ENCODE data around the gene SIMC1.
"Not testable (repeated sequence)": the region's sequence is repeated elsewhere in the genome, so short reads cannot be mapped to it uniquely, and the experiment has no call there.

SIMC1 gene

DNA sequence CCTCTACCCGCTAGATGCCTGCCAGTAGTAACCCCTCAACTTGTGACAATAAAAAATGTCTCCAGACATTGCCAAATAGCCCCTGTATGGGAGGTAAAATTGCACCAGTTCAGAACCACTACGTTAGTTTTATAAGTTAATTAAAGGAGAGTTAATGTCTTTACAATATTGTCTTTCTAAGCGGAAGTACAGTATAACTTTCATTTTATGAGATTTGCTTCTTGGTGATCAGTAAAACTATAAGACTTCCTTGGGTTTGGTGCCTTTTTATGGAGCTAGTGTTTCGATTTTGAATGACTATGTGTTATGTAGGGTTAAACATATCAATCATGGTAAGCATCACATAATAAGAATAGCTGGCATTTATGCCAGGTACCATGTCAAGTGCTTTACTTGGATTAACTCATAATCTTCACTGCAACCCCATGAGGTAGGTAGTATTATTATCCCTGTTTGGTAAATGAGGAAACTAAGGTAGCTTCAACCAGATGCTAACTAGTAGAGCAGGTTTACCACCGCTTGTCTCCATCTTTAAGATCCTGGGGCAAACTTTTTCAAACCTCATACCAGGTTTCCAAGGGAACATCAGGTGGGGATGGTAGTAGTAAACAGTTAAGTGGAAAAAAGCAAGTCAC lies 19.8 kb downstream of the SIMC1 start:
- not testable (repeated sequence) for H3K27me3 ChIP-seq (ENCODE audit: insufficient read depth, low read length); H3K4me1 ChIP-seq (ENCODE audit: insufficient read depth, low read length); H3K36me3 ChIP-seq (ENCODE audit: insufficient read depth, low read depth, low read length); H3K27ac ChIP-seq (ENCODE audit: low read length); H3K9ac ChIP-seq (ENCODE audit: low read depth, low read length); H3K9me3 ChIP-seq (ENCODE audit: insufficient read depth, low read depth, low read length); H3K4me3 ChIP-seq (ENCODE audit: low read length)

DNA sequence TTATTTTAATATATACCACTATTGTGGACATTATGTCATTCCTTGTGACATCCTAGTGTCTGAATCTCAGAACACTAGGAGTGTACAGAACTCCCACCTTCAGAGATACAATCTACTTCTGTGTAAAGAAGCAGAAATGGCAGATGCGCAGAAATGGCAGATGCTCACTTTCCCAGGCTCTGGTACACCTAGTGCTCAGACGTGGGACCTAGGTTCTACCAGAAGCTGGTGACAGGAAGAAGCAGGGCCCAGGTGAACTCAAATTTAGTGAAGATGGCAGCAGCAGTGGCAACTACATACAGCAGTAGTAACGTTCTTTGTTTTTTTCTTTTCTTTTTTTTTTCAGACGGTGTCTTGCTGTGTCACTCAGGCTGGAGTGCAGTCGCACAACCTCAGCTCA lies 22.5 kb downstream of the SIMC1 start:
- H3K4me3 ChIP-seq (ENCODE audit: low read length); H3K27me3 ChIP-seq (ENCODE audit: insufficient read depth, low read length); H3K27ac ChIP-seq (ENCODE audit: low read length); H3K4me1 ChIP-seq (ENCODE audit: insufficient read depth, low read length); H3K9me3 ChIP-seq (ENCODE audit: insufficient read depth, low read depth, low read length); H3K9ac ChIP-seq (ENCODE audit: low read depth, low read length); H3K36me3 ChIP-seq (ENCODE audit: insufficient read depth, low read depth, low read length): not testable (repeated sequence)

DNA sequence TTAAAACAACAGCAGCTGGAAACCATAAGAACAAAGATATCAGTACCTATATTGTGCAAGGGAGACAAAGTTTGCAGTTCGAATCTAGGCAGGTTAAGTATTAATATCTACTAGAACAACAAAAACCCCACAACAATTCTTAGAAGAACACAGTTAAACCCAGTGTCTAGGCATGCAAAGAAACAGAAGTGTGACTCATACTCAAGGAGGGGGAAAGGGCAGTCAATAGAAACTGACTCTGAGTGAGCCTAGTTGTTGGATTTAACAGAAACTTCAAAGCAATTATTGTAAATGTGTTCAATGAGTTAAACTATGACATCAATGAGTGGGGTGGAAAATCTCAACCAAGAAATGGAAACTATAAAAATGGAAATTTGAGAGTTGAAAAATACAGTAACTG lies 28.2 kb downstream of the SIMC1 start:
- not testable (repeated sequence) for H3K36me3 ChIP-seq (ENCODE audit: insufficient read depth, low read depth, low read length)

DNA sequence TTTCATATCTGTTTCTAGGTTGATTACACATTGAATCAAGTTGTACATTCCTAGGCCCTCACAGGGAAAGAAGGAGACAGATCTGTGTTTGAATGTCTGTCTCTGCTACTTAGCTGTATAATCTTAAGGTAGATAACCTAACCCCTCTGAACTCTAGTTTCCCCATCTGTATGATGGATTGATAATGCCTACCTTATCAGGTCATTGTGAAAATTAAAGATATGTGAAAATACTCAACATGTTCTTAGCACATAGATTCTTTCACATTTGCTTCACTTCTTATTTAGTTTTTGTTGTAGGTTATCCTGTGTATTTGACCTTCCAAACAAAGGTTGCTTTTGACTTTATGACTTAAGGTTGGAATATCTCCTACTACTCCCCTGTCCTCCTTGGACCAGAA lies 50.8 kb downstream of the SIMC1 start:
- H3K9me3 ChIP-seq (ENCODE audit: insufficient read depth, low read depth, low read length); H3K27ac ChIP-seq (ENCODE audit: low read length); H3K9ac ChIP-seq (ENCODE audit: low read depth, low read length); H3K4me3 ChIP-seq (ENCODE audit: low read length); H3K27me3 ChIP-seq (ENCODE audit: insufficient read depth, low read length); H3K36me3 ChIP-seq (ENCODE audit: insufficient read depth, low read depth, low read length); H3K4me1 ChIP-seq (ENCODE audit: insufficient read depth, low read length): not testable (repeated sequence)

More for the DNA sequence above, 28.2 kb downstream of the SIMC1 start:
- H3K27me3 ChIP-seq (ENCODE audit: insufficient read depth, low read length); H3K4me3 ChIP-seq (ENCODE audit: low read length); H3K4me1 ChIP-seq (ENCODE audit: insufficient read depth, low read length); H3K9ac ChIP-seq (ENCODE audit: low read depth, low read length); H3K27ac ChIP-seq (ENCODE audit: low read length); H3K9me3 ChIP-seq (ENCODE audit: insufficient read depth, low read depth, low read length): not testable (repeated sequence)

DNA sequence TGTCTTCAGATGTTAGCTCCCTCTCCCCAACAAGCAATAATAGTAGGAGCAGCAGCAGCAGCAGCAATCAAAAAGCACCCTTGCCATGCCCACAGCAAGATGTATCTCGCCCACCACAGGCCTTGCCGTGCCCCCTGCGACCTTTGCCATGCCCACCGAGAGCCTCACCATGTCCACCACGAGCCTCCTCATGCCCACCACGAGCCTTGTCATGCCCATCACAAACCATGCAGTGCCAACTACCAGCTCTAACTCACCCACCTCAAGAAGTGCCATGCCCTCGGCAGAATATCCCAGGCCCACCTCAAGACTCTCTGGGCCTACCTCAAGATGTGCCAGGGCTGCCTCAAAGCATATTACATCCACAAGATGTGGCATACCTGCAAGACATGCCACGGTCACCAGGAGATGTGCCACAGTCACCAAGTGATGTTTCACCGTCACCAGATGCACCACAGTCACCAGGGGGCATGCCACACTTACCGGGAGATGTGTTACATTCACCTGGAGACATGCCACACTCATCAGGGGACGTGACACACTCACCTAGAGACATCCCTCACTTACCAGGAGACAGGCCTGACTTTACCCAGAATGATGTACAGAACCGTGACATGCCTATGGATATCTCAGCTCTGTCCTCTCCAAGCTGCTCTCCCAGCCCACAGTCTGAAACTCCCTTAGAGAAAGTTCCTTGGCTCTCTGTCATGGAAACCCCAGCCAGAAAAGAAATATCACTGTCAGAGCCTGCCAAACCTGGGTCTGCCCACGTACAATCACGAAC lies 52.0 kb downstream of the SIMC1 start:
- H3K27ac ChIP-seq (ENCODE audit: low read length); H3K27me3 ChIP-seq (ENCODE audit: insufficient read depth, low read length); H3K36me3 ChIP-seq (ENCODE audit: insufficient read depth, low read depth, low read length); H3K4me1 ChIP-seq (ENCODE audit: insufficient read depth, low read length); H3K9ac ChIP-seq (ENCODE audit: low read depth, low read length); H3K9me3 ChIP-seq (ENCODE audit: insufficient read depth, low read depth, low read length); H3K4me3 ChIP-seq (ENCODE audit: low read length): not testable (repeated sequence)

DNA sequence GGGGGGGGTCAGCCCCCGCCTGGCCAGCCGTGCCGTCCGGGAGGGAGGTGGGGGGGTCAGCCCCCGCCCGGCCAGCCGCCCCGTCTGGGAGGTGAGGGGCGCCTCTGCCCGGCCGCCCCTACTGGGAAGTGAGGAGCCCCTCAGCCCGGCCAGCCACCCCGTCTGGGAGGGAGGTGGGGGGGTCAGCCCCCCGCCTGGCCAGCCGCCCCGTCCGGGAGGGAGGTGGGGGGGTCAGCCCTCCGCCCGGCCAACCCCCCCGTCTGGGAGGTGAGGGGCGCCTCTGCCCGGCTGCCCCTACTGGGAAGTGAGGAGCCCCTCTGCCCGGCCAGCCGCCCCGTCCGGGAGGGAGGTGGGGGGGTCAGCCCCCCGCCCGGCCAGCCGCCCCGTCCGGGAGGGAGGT lies 67.1 kb downstream of the SIMC1 start:
- H3K27ac ChIP-seq (ENCODE audit: low read length); H3K9me3 ChIP-seq (ENCODE audit: insufficient read depth, low read depth, low read length); H3K4me3 ChIP-seq (ENCODE audit: low read length); H3K4me1 ChIP-seq (ENCODE audit: insufficient read depth, low read length); H3K27me3 ChIP-seq (ENCODE audit: insufficient read depth, low read length); H3K9ac ChIP-seq (ENCODE audit: low read depth, low read length): not testable (repeated sequence)
- peaks cover 15% of the 10 kb centered on the region; the same call in 1 of the 2 replicates for H3K36me3 ChIP-seq (ENCODE audit: insufficient read depth, low read depth, low read length)

DNA sequence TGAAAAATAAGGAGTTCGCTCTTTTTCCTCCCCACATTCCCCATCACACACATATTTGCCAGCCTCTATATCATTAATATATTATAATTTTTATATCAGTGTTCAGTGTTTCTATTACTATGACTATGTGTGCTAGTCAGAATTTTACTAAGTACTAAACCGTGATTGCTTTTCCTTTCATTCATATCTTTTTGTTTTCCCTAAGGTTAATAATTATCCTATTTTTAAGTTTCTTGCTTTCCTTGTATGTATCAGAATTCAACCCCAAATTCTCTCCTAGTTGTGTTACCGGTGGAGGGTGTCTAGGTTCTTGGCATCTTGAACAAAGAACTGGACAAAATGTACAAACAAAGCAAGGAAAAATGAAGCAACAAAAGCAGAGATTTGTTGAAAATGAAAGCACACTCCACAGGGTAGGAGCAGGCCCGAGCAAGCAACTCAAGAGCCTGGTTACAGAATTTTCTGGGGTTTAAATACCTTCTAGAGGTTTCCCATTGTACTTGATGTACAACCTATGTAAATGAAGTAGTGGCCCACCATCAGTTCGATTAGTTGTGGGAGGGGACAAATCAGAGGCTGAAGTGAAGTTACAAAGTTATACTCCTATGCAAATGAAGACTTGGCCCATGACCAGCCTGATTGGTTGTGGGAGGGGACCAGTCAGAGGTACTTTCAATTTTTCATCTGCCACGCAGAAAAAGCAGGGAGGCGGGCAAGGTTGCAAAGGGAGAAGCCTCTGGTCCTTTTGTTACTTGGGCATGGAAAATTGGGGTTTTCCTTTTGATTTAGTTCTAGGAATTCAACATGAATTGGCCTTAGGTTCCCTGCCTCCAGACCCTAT lies 79.5 kb downstream of the SIMC1 start:
- Histone ChIP-seq H3K4me3 (ENCODE audit: low read length) (no peak overlapping the region), H3K27ac (ENCODE audit: low read length) (no peak overlapping the region)

DNA sequence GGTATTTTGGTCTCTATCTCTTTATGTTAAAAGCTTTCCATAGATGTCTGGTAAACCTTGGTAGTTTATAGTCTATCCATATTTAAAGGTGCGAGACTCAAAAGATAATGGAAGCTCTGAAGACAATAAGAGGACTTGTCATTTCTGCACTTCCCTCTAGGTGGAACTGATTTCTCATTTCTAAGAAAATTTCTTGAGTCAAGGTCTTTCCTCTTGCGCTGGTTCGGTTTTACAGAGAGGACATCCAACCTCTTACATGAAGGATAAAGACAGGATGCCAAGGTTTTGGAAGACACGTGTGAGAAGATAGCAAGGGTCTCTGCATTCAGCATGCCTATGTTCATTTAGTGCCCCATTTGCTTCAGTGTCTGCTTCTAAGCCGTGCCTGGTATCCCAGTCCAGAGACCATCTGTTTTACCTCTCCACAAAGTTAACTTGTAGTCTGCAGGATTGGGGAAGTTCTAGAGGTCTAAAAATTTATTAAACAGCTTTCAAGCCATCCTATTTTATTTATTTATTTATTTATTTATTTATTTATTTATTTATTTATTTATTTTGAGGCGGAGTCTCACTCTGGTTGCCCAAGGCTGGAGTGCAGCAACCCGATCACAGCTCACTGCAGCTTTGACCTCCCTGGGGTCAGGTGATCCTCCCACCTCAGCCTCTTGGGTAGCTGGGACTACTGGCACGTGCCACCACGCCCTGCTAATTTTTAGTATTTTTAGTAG lies 81.8 kb downstream of the SIMC1 start:
- no peak overlapping the region for H3K4me3 ChIP-seq (ENCODE audit: low read length)
- H3K36me3 ChIP-seq (ENCODE audit: insufficient read depth, low read depth, low read length): peaks cover 27% of the 10 kb centered on the region
- H3K9me3 ChIP-seq (ENCODE audit: insufficient read depth, low read depth, low read length): no peaks in the 10 kb centered on the region
- H3K9ac ChIP-seq (ENCODE audit: low read depth, low read length): no peak overlapping the region
- no peak overlapping the region for H3K27ac ChIP-seq (ENCODE audit: low read length)
- no peaks in the 10 kb centered on the region for H3K4me1 ChIP-seq (ENCODE audit: insufficient read depth, low read length)
- H3K27me3 ChIP-seq (ENCODE audit: insufficient read depth, low read length): no peaks in the 10 kb centered on the region

More for the DNA sequence above, 79.5 kb downstream of the SIMC1 start:
- H3K4me1 ChIP-seq (ENCODE audit: insufficient read depth, low read length): no peaks in the 10 kb centered on the region
- no peak overlapping the region for H3K9ac ChIP-seq (ENCODE audit: low read depth, low read length)
- H3K9me3 ChIP-seq (ENCODE audit: insufficient read depth, low read depth, low read length): no peaks in the 10 kb centered on the region
- H3K27me3 ChIP-seq (ENCODE audit: insufficient read depth, low read length): no peaks in the 10 kb centered on the region
- H3K36me3 ChIP-seq (ENCODE audit: insufficient read depth, low read depth, low read length): peaks cover 18% of the 10 kb centered on the region

DNA sequence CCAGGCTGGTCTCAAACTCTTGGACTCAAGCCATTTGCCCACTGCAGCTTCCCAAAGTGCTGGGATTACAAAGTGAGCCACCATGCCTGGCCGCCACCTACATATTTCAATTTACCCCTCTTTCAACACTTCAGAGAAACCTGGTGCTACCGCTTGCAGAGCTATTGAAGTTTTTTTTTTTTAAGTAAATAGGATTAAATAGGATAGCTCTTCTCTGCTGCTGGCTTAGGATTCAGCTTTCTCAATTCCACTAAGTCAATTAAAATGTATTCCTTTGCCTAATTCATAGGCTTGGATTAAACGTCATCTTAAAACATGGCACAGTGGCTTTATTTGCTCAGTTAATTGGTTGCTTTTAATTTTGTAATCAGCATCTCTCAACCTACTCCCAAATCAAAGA lies 82.4 kb downstream of the SIMC1 start:
- Histone ChIP-seq H3K27me3 (ENCODE audit: insufficient read depth, low read length) (no peaks in the 10 kb centered on the region), H3K4me3 (ENCODE audit: low read length) (no peak overlapping the region), H3K36me3 (ENCODE audit: insufficient read depth, low read depth, low read length) (peaks cover 21% of the 10 kb centered on the region), H3K27ac (ENCODE audit: low read length) (no peak overlapping the region), H3K9me3 (ENCODE audit: insufficient read depth, low read depth, low read length) (no peaks in the 10 kb centered on the region), H3K9ac (ENCODE audit: low read depth, low read length) (no peak overlapping the region), H3K4me1 (ENCODE audit: insufficient read depth, low read length) (no peaks in the 10 kb centered on the region)

DNA sequence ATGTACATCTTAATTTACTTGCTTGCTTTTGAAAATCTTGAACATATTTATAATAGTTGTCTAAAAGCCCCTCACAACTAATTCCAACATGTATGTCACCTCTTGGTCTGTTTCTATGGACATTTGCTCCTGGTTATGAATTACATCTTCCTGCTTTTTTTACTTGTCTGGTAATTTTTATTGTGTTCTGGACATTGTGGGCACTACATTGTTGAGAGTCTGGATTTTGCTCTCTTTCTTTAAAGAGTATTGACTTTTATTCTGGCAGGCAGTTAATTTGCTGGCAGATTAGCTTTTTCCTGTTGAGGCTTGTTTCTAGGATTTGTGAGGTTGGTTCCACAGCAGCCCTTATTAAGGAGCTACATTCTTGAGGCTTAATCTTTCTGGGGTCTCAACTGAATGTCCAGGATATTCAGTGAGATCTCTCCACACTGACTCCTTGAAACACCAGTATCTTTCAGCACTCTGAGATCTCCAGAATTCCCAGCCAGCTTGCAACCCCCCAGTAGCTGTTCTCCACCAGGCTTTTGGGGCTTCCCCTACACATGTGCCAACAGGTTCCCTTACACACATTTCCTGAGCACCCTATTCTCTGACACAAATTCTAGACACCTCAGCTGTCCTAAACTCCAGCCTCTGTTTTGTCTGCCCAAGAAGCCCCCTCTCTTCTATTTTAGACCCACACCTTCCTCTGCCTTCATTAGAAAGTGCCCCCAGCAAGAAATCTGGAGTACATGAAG lies 96.0 kb downstream of the SIMC1 start:
- H3K36me3 ChIP-seq (ENCODE audit: insufficient read depth, low read depth, low read length): peaks cover 25% of the 10 kb centered on the region
- H3K27me3 ChIP-seq (ENCODE audit: insufficient read depth, low read length): no peaks in the 10 kb centered on the region
- H3K9me3 ChIP-seq (ENCODE audit: insufficient read depth, low read depth, low read length): no peaks in the 10 kb centered on the region
- no peak overlapping the region for H3K9ac ChIP-seq (ENCODE audit: low read depth, low read length)
- H3K4me1 ChIP-seq (ENCODE audit: insufficient read depth, low read length): no peaks in the 10 kb centered on the region
- H3K4me3 ChIP-seq (ENCODE audit: low read length): no peak overlapping the region
- no peak overlapping the region for H3K27ac ChIP-seq (ENCODE audit: low read length)

DNA sequence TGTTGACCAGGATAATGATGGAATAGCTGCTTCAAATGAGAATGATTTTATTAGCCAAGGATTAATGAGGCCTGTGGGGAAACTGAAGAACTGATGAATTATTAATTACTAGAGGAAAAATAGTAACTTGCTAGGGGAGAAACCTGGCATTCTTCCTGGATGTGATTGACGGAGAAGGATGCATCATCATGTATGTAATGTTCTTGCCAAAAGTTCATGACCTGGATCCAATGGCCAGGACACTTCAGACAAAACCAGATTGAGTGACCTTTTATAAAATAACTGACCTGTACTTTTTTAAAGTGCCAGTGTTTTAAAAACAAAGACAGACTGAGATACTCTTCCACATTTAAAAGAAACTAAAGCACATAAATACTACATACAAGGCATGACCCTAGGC lies 99.7 kb downstream of the SIMC1 start:
- no peak overlapping the region for H3K27ac ChIP-seq (ENCODE audit: low read length)
- H3K36me3 ChIP-seq (ENCODE audit: insufficient read depth, low read depth, low read length): peaks cover 25% of the 10 kb centered on the region

More for the DNA sequence above, 99.7 kb downstream of the SIMC1 start:
- H3K27me3 ChIP-seq (ENCODE audit: insufficient read depth, low read length): no peaks in the 10 kb centered on the region
- no peak overlapping the region for H3K4me3 ChIP-seq (ENCODE audit: low read length)
- no peaks in the 10 kb centered on the region for H3K4me1 ChIP-seq (ENCODE audit: insufficient read depth, low read length)
- H3K9me3 ChIP-seq (ENCODE audit: insufficient read depth, low read depth, low read length): no peaks in the 10 kb centered on the region
- H3K9ac ChIP-seq (ENCODE audit: low read depth, low read length): no peak overlapping the region

All from iPS-20b (cell line).